Astrocyte of the spinal cord (primary cell): ENCODE data around the gene UBE2QL1.
A peak's percentile ranks its signal among the peaks of the same experiment; 100 is the strongest.

Experiments used
- DNase-seq: peaks from one replicate; pipeline ENCODE4 v3.0.0; 2011; ENCODE audit warnings: low read depth, low spot score
- H3K4me3 ChIP-seq: 2 replicates; pipeline ENCODE4 v1.5.1; 2011; ENCODE audit warnings: low read depth, mild to moderate bottlenecking, low read length, moderate library complexity
- in situ Hi-C: cut with HindIII; loops from 2 replicates; pipeline ENCODE4 v1.10.0; 2017; ENCODE audit warnings: low sequenced_read_pairs
- TF ChIP-seq, protein P1 (sequence below): IDR thresholded peaks from 2 replicates; pipeline ENCODE4 v1.5.1; 2012; ENCODE audit warnings: low read depth, mild to moderate bottlenecking, low read length, inconsistent platforms

Gene UBE2QL1

GRCh38 chr5:6446626-6447309, 1.9 kb upstream of the UBE2QL1 start:
- no peak overlapping the region for H3K4me3 ChIP-seq
- in situ Hi-C loops: no loop called here
- peak; percentile 2 for DNase-seq
- TF ChIP-seq, protein P1, sequence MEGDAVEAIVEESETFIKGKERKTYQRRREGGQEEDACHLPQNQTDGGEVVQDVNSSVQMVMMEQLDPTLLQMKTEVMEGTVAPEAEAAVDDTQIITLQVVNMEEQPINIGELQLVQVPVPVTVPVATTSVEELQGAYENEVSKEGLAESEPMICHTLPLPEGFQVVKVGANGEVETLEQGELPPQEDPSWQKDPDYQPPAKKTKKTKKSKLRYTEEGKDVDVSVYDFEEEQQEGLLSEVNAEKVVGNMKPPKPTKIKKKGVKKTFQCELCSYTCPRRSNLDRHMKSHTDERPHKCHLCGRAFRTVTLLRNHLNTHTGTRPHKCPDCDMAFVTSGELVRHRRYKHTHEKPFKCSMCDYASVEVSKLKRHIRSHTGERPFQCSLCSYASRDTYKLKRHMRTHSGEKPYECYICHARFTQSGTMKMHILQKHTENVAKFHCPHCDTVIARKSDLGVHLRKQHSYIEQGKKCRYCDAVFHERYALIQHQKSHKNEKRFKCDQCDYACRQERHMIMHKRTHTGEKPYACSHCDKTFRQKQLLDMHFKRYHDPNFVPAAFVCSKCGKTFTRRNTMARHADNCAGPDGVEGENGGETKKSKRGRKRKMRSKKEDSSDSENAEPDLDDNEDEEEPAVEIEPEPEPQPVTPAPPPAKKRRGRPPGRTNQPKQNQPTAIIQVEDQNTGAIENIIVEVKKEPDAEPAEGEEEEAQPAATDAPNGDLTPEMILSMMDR: no peak

GRCh38 chr5:6447384-6448140, 1.1 kb upstream of the UBE2QL1 start:
- DNase-seq: no peak
- in situ Hi-C loops: no loop called here
- H3K4me3 ChIP-seq: no peak overlapping the region
- TF ChIP-seq, protein P1: no peak

- TF ChIP-seq, protein P1: no peak
- no peak for DNase-seq
- no peak overlapping the region for H3K4me3 ChIP-seq
- in situ Hi-C loops: no loop called here
These were observed 543 bp upstream of the UBE2QL1 start for GRCh38 chr5:6448141-6448491.

DNA sequence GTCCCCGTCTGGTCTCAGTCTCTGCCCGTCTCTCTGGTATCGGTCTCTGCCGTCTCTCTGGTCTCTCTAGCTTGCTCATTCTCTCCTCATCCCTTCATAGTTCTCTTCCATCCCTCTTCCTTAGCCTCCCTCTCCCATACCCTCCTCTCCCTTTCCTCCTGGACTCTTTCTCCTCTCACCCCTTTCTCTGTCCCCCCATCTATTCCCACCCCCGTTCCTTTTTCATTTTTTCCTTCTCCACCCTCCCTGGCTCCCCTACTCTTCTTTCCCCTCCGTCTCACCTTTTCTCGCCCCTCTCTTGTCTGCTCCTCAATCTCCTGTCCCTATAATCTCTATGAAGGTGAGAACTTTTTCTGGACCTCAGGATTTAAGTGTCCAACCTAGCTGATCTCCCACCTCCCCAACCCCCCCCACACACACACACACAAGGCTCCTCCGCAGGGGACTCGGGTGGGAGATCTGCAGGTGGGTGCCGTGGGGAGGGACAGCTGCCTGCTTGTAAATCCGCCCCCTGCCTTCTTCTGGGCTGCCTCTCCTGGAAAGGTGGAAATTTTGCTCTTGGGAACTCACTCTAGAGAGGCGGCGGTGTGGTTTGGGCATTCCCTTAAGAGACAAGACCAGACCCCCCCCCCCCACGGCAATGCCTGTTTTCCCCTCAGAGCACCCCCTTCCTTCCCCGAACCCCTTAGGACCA, 953 bp downstream of the UBE2QL1 start:
- TF ChIP-seq, protein P1: no peak
- in situ Hi-C loops: no loop called here
- no peak overlapping the region for H3K4me3 ChIP-seq
- no peak for DNase-seq

GRCh38 chr5:6450319-6450833, 1.7 kb downstream of the UBE2QL1 start:
- no peak overlapping the region for H3K4me3 ChIP-seq
- TF ChIP-seq, protein P1: no peak
- in situ Hi-C loops: no loop called here
- no peak for DNase-seq

DNA sequence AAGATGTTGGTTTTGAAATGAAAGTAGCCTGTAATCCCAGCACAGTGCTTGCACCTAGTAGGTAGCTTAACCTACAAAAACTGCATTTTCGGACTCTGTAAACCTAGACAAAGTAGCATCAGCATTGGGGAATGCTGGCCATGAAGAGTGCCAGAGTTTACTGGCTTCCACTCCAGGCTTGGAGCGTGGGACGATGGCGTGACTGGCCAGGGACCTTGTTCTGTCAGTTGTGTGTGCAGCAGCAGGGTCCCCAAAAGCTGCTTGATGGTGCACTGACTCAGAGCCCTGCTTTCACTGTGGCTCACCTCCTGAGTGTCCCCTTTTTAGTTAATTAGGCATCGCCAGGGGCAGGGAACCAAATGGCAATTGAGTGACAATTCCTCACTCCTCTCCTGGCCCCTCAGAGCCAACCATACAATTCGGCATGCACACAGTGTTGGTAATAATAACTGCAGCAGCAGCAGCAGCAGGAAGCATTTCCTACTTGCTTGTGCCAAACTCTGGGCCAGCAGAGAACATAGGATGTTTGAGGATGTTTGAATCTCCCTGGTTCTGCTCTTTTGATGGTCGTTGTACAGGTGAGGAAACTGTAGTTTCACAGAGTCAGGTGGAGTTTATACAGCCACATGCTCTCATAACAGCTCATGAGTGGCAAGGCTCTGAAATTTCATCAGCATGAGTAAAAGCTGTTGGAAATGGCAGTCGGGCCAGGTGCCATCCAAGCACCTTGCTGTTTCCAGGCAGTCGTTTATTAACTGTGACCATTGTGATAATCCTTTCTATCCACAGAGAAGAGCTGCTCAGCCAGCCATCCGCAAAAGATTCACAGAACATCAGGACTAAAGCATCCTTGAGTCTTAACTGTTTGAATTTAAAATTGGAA, 4.2 kb downstream of the UBE2QL1 start:
- no peak for DNase-seq
- in situ Hi-C loops: no loop called here
- TF ChIP-seq, protein P1: no peak
- no peak overlapping the region for H3K4me3 ChIP-seq
